HepG2 (cell line): ENCODE data around the gene C11orf24. TPM values are rescaled to one million over a fixed set of nuclear protein-coding genes. Genes with fewer than 3 reads are reported as not detected.

Experiments
- ATF7 ChIP-seq, 2 experiments: fragments of 450-650 bp in 1 of 2; sonication (generic) in 1 of 2; formaldehyde crosslinking in 1 of 2; IDR thresholded peaks; 2 replicates each; pipeline versions ENCODE4 v1.4.0 to v1.6.1; 2016 to 2020; ENCODE audit warnings: antibody characterized with exemption in 1 of 2, mild to moderate bottlenecking in 1 of 2, missing genetic modification reagents in 1 of 2
- BORCS8-MEF2B ChIP-seq: sonication (generic); formaldehyde crosslinking; IDR thresholded peaks from 2 replicates; pipeline ENCODE4 v1.8.0; 2022; ENCODE audit warnings: mild to moderate bottlenecking, missing genetic modification reagents
- BRD4 ChIP-seq: sonication (generic); formaldehyde crosslinking; IDR thresholded peaks from 2 replicates; pipeline ENCODE4 v1.4.0; 2020; ENCODE audit warnings: missing genetic modification reagents
- EZH2 ChIP-seq: conservative IDR thresholded peaks from 2 replicates; pipeline ENCODE4 v1.6.1; 2012; ENCODE audit warnings: mild to moderate bottlenecking, low read depth, low read length, moderate library complexity
- MLLT10 ChIP-seq: sonication (generic); formaldehyde crosslinking; IDR thresholded peaks from 2 replicates; pipeline ENCODE4 v1.4.0; 2020; ENCODE audit warnings: missing genetic modification reagents
- MYNN ChIP-seq: sonication (generic); formaldehyde crosslinking; IDR thresholded peaks from 2 replicates; pipeline ENCODE4 v1.4.0; 2020; ENCODE audit warnings: mild to moderate bottlenecking, low read depth, missing genetic modification reagents
- RXRA ChIP-seq: sonication (generic); formaldehyde crosslinking; IDR thresholded peaks from 2 replicates; pipeline ENCODE4 v1.5.1; 2020; ENCODE audit warnings: missing genetic modification reagents
- ZNF331 ChIP-seq: sonication (generic); formaldehyde crosslinking; IDR thresholded peaks from 2 replicates; pipeline ENCODE4 v1.4.0; 2020; ENCODE audit warnings: missing genetic modification reagents
- ZNF773 ChIP-seq: sonication (generic); formaldehyde crosslinking; IDR thresholded peaks from 2 replicates; pipeline ENCODE4 v1.4.0; 2020; ENCODE audit warnings: missing genetic modification reagents, borderline replicate concordance
- ZSCAN31 ChIP-seq: sonication (generic); formaldehyde crosslinking; IDR thresholded peaks from 2 replicates; pipeline ENCODE4 v1.5.0; 2020; ENCODE audit warnings: low read depth, mild to moderate bottlenecking, missing genetic modification reagents
- polyA plus RNA-seq, 8 experiments: library from polyadenylated mRNA; depleted of rRNA in 3 of 8; stranded (reverse) in 7 of 8; unstranded in 1 of 8; fragments of >200 nt; fragmentation: Illumina TruSeq in 4 of 8; extraction: Trizol in 4 of 8; gene quantifications; 2 replicates each; pipeline versions ENCODE4 v1.2.1 to v1.2.3, GENCODE V29; 2011 to 2016; ENCODE audit warnings: low read depth in 4 of 8, missing spikeins in 1 of 8, mixed read lengths in 1 of 8; ENCODE audit not compliant: insufficient read depth in 1 of 8
- total RNA-seq, 5 experiments: library from RNA; depleted of rRNA; stranded (reverse); fragments of >200 nt; fragmentation: Illumina TruSeq; extraction: Trizol; gene quantifications; 2 replicates each; pipeline ENCODE4 v1.2.3, GENCODE V29; 2016; ENCODE audit warnings: low read depth in 1 of 5
- TF ChIP-seq, protein P1 (sequence below): sonication (generic); formaldehyde crosslinking; IDR thresholded peaks from 2 replicates; pipeline ENCODE4 v1.9.0; 2021; ENCODE audit warnings: missing genetic modification reagents, mild to moderate bottlenecking, borderline replicate concordance
- TF ChIP-seq, protein P2 (sequence below): sonication (generic); formaldehyde crosslinking; IDR thresholded peaks from 2 replicates; pipeline ENCODE4 v1.9.0; 2022; ENCODE audit warnings: low read depth, missing genetic modification reagents
- TF ChIP-seq, protein P3 (sequence below): sonication (generic); formaldehyde crosslinking; IDR thresholded peaks from 2 replicates; pipeline ENCODE4 v1.4.0; 2020; ENCODE audit warnings: missing genetic modification reagents, mild to moderate bottlenecking, borderline replicate concordance
- TF ChIP-seq, protein P4 (sequence below): sonication (generic); formaldehyde crosslinking; IDR thresholded peaks from 2 replicates; pipeline ENCODE4 v1.4.0; 2020; ENCODE audit warnings: missing genetic modification reagents, mild to moderate bottlenecking, borderline replicate concordance

The C11orf24 gene
- total and polyA plus RNA-seq, 2 of the 13 experiments (the other 11 are each of a cell fraction or from before 2014, with no cell fraction given), result 52.9 to 55.5 TPM

DNA sequence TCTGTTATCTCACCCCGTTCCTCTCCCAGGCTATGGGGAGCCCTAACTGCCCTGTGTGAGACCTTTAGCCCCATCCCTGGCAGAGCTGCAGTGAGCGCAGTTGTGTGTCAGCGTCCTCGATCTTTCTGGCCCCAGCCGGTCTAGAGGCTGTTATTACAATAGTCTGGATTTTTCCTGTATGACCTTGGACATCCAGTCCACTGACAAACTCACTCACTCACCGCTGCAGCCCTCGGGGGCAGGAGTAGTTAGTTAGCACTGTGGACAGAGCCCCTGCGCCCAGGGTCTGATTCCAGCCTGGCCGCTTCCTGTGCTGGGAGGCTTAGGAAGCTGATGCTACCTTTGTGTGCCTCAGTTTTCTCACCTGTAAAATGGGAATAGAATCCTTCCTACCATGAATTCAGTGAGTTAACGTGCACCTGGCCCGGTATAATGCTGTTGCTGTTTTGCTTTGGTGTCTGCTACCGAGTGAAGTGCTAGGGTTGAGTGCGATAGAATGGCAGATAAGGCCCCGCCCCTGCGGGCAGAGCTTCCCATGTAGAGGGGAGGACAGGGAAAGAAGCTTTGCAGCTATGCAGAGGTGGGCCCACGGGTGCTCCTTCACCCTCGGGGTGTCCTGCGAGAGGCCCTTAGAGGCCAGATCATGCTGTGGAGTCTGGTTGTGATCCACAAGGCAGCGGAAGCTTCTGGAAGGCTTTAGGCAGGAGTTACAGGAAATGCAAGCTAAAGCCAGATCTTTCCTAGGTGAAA is 43.6 kb upstream of the C11orf24 start (continued):
- TF ChIP-seq, protein P1, sequence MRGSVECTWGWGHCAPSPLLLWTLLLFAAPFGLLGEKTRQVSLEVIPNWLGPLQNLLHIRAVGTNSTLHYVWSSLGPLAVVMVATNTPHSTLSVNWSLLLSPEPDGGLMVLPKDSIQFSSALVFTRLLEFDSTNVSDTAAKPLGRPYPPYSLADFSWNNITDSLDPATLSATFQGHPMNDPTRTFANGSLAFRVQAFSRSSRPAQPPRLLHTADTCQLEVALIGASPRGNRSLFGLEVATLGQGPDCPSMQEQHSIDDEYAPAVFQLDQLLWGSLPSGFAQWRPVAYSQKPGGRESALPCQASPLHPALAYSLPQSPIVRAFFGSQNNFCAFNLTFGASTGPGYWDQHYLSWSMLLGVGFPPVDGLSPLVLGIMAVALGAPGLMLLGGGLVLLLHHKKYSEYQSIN (CRISPR knock-in tag), result no peak
- TF ChIP-seq BRD4 (CRISPR knock-in tag) (0 out of 2 replicates have a peak, but pooled peaks have one; percentile 78), BORCS8-MEF2B (no peak; the same call in 1 of the 2 replicates), ZNF773 (CRISPR knock-in tag) (no peak), MLLT10 (no peak; the same call in 1 of the 2 replicates), ZNF331 (CRISPR knock-in tag) (peak; percentile 77), MYNN (CRISPR knock-in tag) (0 out of 2 replicates have a peak, but pooled peaks have one; percentile 31), EZH2 (no peak), RXRA (peak; percentile 89), ATF7 (IDR thresholded peaks at IDR 0.05) (no peak), ATF7 (CRISPR knock-in tag; IDR thresholded peaks at IDR 0.05) (no peak), ZSCAN31 (CRISPR knock-in tag) (peak; percentile 43; the same call in 1 of the 2 replicates)
- TF ChIP-seq, protein P2, sequence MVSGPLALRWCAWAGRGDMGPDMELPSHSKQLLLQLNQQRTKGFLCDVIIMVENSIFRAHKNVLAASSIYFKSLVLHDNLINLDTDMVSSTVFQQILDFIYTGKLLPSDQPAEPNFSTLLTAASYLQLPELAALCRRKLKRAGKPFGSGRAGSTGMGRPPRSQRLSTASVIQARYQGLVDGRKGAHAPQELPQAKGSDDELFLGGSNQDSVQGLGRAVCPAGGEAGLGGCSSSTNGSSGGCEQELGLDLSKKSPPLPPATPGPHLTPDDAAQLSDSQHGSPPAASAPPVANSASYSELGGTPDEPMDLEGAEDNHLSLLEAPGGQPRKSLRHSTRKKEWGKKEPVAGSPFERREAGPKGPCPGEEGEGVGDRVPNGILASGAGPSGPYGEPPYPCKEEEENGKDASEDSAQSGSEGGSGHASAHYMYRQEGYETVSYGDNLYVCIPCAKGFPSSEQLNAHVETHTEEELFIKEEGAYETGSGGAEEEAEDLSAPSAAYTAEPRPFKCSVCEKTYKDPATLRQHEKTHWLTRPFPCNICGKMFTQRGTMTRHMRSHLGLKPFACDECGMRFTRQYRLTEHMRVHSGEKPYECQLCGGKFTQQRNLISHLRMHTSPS (CRISPR knock-in tag), result peak; percentile 84
- TF ChIP-seq, protein P3, sequence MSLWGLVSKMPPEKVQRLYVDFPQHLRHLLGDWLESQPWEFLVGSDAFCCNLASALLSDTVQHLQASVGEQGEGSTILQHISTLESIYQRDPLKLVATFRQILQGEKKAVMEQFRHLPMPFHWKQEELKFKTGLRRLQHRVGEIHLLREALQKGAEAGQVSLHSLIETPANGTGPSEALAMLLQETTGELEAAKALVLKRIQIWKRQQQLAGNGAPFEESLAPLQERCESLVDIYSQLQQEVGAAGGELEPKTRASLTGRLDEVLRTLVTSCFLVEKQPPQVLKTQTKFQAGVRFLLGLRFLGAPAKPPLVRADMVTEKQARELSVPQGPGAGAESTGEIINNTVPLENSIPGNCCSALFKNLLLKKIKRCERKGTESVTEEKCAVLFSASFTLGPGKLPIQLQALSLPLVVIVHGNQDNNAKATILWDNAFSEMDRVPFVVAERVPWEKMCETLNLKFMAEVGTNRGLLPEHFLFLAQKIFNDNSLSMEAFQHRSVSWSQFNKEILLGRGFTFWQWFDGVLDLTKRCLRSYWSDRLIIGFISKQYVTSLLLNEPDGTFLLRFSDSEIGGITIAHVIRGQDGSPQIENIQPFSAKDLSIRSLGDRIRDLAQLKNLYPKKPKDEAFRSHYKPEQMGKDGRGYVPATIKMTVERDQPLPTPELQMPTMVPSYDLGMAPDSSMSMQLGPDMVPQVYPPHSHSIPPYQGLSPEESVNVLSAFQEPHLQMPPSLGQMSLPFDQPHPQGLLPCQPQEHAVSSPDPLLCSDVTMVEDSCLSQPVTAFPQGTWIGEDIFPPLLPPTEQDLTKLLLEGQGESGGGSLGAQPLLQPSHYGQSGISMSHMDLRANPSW (CRISPR knock-in tag), result peak; percentile 63; the same call in 1 of the 2 replicates
- TF ChIP-seq, protein P4, sequence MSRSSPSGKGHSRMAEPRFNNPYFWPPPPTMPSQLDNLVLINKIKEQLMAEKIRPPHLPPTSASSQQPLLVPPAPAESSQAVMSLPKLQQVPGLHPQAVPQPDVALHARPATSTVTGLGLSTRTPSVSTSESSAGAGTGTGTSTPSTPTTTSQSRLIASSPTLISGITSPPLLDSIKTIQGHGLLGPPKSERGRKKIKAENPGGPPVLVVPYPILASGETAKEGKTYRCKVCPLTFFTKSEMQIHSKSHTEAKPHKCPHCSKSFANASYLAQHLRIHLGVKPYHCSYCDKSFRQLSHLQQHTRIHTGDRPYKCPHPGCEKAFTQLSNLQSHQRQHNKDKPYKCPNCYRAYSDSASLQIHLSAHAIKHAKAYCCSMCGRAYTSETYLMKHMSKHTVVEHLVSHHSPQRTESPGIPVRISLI, result 0 out of 2 replicates have a peak, but pooled peaks have one; percentile 39
